Progenitor cell of endocrine pancreas (in vitro differentiated cells): Measurements from ENCODE around the gene LAYN. TPM values are rescaled to one million over a fixed set of nuclear protein-coding genes. Genes with fewer than 3 reads are reported as not detected.

ENCODE experiments used
- DNase-seq: peaks from one replicate; pipeline ENCODE4 v3.0.0; 2021; ENCODE audit warnings: low spot score; ENCODE audit not compliant: unreplicated experiment
- H3K27ac Mint-ChIP-seq: 2 replicates; pipeline ENCODE4 v1.8.0; 2021; ENCODE audit warnings: mild to moderate bottlenecking, moderate library complexity, mixed read lengths
- H3K27me3 Mint-ChIP-seq: 2 replicates; pipeline ENCODE4 v1.8.0; 2021; ENCODE audit warnings: mixed read lengths
- H3K36me3 Mint-ChIP-seq: 2 replicates; pipeline ENCODE4 v1.8.0; 2022; ENCODE audit warnings: mixed read lengths; ENCODE audit not compliant: insufficient read depth
- H3K4me1 Mint-ChIP-seq: 2 replicates; pipeline ENCODE4 v1.8.0; 2021; ENCODE audit warnings: low read depth, mixed read lengths
- H3K4me3 Mint-ChIP-seq: 2 replicates; pipeline ENCODE4 v1.8.0; 2021; ENCODE audit warnings: low read depth, mild to moderate bottlenecking, moderate library complexity, mixed read lengths
- H3K9me3 Mint-ChIP-seq: 2 replicates; pipeline ENCODE4 v1.8.0; 2021; ENCODE audit warnings: low read depth, mixed read lengths
- total RNA-seq: library from RNA; stranded (reverse); gene quantifications from 2 replicates; pipeline ENCODE4 v1.2.1, GENCODE V29; 2021
- TF ChIP-seq, protein P1 (sequence below): fragments of 200-600 bp; sonication (generic); IDR thresholded peaks from one replicate; pipeline ENCODE4 v1.5.0; 2021; ENCODE audit warnings: antibody characterized with exemption, mild to moderate bottlenecking; ENCODE audit not compliant: unreplicated experiment

Gene LAYN
- total RNA-seq, 1 donor from 2014 or later: 4.5 TPM

DNA sequence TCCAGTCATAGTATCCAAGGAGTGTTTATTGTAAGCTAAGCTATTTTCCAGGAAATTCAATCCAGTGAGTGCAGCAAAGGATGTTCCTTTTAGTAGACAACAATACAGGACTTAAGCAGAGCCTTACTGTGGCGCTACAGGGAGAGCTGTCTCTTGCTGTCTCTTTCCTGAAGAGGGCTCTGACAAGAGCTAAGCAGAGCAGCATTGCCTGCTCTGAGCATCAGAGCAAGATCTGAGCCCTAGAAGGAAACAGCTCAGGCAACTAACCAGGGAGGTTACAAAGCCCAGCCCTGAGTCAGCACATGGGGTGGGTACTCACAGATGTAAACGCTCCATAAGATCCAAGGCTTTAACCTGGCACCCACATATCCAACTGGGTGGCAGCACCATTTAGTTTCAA, 8.0 kb downstream of the LAYN start:
- Mint-ChIP-seq H3K9me3 (no peaks in the 10 kb centered on the region), H3K27me3 (peaks cover 17% of the 10 kb centered on the region), H3K27ac (no peak overlapping the region), H3K4me1 (no peaks in the 10 kb centered on the region), H3K36me3 (no peaks in the 10 kb centered on the region), H3K4me3 (no peak overlapping the region)
- TF ChIP-seq, protein P1, sequence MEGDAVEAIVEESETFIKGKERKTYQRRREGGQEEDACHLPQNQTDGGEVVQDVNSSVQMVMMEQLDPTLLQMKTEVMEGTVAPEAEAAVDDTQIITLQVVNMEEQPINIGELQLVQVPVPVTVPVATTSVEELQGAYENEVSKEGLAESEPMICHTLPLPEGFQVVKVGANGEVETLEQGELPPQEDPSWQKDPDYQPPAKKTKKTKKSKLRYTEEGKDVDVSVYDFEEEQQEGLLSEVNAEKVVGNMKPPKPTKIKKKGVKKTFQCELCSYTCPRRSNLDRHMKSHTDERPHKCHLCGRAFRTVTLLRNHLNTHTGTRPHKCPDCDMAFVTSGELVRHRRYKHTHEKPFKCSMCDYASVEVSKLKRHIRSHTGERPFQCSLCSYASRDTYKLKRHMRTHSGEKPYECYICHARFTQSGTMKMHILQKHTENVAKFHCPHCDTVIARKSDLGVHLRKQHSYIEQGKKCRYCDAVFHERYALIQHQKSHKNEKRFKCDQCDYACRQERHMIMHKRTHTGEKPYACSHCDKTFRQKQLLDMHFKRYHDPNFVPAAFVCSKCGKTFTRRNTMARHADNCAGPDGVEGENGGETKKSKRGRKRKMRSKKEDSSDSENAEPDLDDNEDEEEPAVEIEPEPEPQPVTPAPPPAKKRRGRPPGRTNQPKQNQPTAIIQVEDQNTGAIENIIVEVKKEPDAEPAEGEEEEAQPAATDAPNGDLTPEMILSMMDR: no peak
- DNase-seq: no peak

- TF ChIP-seq, protein P1: no peak
- Mint-ChIP-seq H3K27me3 (peaks cover 11% of the 10 kb centered on the region), H3K4me1 (no peaks in the 10 kb centered on the region), H3K9me3 (no peaks in the 10 kb centered on the region), H3K4me3 (no peak overlapping the region), H3K27ac (no peak overlapping the region), H3K36me3 (no peaks in the 10 kb centered on the region)
- no peak for DNase-seq
Observed at GRCh38 chr11:111549196-111549868, 8.8 kb downstream of the LAYN start.

DNA sequence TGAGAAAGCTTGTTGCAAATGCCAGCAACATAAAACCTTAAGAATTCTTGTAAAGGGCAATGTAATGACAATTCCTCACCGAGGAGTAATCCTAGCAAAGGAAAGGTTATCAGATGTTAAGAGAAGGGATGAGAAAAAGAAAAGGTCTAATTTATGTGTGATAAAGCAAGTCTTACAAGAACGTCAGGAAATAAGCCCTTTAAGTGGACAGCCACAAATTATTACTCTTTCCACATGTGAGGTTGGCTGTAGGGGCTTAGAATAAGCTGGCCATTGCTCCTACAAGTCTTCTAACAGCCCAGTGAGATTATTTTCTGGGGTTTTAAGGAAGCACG, 9.3 kb downstream of the LAYN start:
- TF ChIP-seq, protein P1: no peak
- H3K27me3 Mint-ChIP-seq: peaks cover 11% of the 10 kb centered on the region
- H3K9me3 Mint-ChIP-seq: no peaks in the 10 kb centered on the region
- H3K4me1 Mint-ChIP-seq: no peaks in the 10 kb centered on the region
- no peaks in the 10 kb centered on the region for H3K36me3 Mint-ChIP-seq
- no peak overlapping the region for H3K4me3 Mint-ChIP-seq
- no peak for DNase-seq
- no peak overlapping the region for H3K27ac Mint-ChIP-seq

- Mint-ChIP-seq H3K27me3 (peaks cover 10% of the 10 kb centered on the region), H3K4me3 (no peak overlapping the region), H3K4me1 (no peaks in the 10 kb centered on the region), H3K27ac (no peak overlapping the region), H3K36me3 (peaks cover 3% of the 10 kb centered on the region), H3K9me3 (peaks cover 1% of the 10 kb centered on the region)
- no peak for DNase-seq
- TF ChIP-seq, protein P1: no peak
Observed at GRCh38 chr11:111550258-111550657, 9.7 kb downstream of the LAYN start.

- no peaks in the 10 kb centered on the region for H3K4me1 Mint-ChIP-seq
- no peak overlapping the region for H3K27ac Mint-ChIP-seq
- H3K9me3 Mint-ChIP-seq: peaks cover 4% of the 10 kb centered on the region
- peaks cover 9% of the 10 kb centered on the region for H3K36me3 Mint-ChIP-seq
- H3K4me3 Mint-ChIP-seq: no peak overlapping the region
- peaks cover 7% of the 10 kb centered on the region for H3K27me3 Mint-ChIP-seq
- no peak for DNase-seq
- TF ChIP-seq, protein P1: no peak
Observed at GRCh38 chr11:111554532-111554931, 14.0 kb downstream of the LAYN start.
